GM18519 (cell line): ENCODE data around the gene LETMD1.
"Not testable (repeated sequence)": the region's sequence is repeated elsewhere in the genome, so short reads cannot be mapped to it uniquely, and the experiment has no call there.

Experiments used
- ATAC-seq: cut with Tn5 transposase; IDR thresholded peaks from one replicate; pipeline ENCODE4 v1.9.1; 2021; ENCODE audit warnings: mild to moderate bottlenecking, moderate library complexity; ENCODE audit not compliant: unreplicated experiment, low FRiP score

Gene LETMD1

GRCh38 chr12:51047655-51048540 lies at the start of gene LETMD1:
Gene LETMD1, plus strand, starts transcription at chr12:51048327. Its CDS starts 30 bp downstream, at chr12:51048357.
- ATAC-seq, result peak; percentile 86

- ATAC-seq, result no peak
Measured at GRCh38 chr12:50999093-50999492, 49.0 kb upstream of the LETMD1 start.

- no peak for ATAC-seq
Measured at GRCh38 chr12:51000245-51000644, 47.9 kb upstream of the LETMD1 start.

- ATAC-seq, result no peak
Measured at GRCh38 chr12:51001799-51002198, 46.3 kb upstream of the LETMD1 start.

DNA sequence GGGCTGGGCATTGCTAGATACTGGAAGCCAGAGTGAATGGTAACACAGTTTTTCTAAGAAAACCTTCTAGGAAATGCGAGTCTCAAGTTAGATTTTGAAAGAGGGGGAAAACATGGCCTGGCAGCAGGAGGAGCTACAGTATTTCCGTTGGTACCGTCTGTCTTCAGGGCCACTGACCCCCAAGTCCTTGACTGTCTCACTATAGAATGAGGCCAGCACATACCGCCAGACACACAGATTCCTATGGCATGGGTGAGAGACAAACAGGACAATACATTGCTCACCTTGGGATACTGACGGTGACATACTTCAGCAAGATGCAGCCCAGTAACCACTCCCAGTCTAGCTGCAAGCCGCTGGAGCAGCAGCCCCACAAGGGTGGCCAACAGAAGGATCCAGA lies 43.6 kb upstream of the LETMD1 start:
- ATAC-seq, result no peak

GRCh38 chr12:51005030-51005429 lies 43.1 kb upstream of the LETMD1 start:
- no peak for ATAC-seq

GRCh38 chr12:51005671-51006070 lies 42.5 kb upstream of the LETMD1 start:
- ATAC-seq, result no peak

GRCh38 chr12:51008329-51009055 lies 39.6 kb upstream of the LETMD1 start:
- no peak for ATAC-seq

- no peak for ATAC-seq
Measured at GRCh38 chr12:51009056-51009440, 39.1 kb upstream of the LETMD1 start.

DNA sequence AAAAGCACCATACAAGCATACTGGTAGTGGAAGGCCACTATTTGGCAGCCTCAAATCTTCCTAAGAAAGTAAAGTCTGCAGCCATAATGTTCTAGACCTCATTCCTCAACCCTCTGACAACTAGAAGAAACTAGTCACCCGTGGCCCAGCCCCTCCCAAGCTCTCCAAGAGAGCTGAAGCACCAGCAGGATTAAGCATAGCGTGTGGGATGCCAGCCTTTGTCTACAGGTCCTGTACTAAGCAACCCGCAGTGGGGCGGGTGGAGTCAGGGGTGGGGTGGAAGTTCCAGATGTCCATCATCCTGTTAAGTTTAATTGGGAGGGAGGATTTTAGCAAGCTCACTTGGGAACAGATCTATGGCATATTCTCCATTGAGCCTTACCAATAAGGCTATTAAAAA lies 36.2 kb upstream of the LETMD1 start:
- ATAC-seq, result no peak

DNA sequence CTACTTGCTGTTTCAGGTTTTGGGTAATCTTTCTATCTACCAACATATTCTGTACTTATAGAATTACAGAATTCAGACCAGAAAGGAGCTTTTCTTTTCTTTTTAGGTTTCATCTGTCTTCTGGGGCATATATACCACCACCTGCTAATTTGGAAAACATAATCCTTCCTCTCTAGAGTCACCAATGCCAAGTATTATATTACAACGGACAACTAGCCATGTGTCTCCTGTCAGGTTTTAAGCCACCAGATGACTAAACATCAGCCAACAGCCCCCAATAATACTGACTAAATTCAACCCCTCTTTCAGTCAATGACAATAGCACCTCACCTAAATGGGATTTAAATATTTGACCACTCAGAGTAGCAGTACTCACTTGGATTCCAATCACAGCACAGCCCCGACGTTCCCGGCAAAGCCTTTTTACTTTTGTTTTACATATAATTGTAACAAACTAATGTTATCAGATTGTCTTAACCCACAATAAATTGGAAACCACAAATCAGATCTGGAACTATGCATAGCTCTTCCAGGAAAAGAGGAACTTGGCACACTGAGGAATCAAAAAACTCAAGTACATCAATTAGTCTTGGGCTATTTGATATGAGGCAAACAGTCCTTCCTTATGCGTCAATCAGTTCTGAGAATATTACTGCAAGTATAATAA lies 35.4 kb upstream of the LETMD1 start:
- no peak for ATAC-seq

DNA sequence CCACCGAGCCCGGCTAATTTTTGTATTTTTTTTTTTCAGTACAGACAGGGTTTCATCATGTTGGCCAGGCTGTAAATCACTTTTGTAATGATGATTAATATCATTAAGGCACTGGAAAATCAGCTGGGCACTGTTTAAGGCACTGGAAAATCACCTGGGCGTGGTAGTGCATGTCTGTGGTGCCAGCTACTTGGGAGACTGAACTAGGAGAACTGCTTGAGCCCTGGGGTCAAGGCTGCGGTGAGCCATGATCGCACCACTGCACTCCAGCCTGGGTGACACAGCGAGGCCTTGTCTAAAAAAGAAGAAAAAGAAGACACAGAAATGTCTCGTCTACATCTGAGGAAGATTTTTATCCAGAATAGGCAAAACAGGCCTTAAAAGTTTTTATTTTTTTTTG lies 34.7 kb upstream of the LETMD1 start:
- ATAC-seq, result no peak

- not testable (repeated sequence) for ATAC-seq
Measured at GRCh38 chr12:51014467-51014866, 33.7 kb upstream of the LETMD1 start.

DNA sequence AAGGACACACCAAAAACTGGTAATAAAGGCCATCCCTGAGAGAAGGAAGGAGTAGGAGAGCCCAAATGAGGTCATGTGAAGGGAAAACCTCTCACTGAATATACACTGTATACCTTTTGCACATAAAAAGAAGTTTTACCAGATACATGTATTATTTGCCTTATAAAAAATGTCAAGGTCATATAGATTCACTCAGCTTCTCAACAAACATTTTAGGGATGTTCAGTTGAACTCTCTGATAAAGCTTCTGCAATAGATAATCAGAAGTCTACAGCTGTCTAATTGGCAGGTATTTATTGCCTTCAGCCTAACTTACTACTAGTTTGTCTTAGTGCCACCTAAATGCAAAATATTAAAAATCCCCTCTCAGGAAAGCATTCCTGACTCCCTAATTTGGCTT lies 30.7 kb upstream of the LETMD1 start:
- ATAC-seq, result no peak

DNA sequence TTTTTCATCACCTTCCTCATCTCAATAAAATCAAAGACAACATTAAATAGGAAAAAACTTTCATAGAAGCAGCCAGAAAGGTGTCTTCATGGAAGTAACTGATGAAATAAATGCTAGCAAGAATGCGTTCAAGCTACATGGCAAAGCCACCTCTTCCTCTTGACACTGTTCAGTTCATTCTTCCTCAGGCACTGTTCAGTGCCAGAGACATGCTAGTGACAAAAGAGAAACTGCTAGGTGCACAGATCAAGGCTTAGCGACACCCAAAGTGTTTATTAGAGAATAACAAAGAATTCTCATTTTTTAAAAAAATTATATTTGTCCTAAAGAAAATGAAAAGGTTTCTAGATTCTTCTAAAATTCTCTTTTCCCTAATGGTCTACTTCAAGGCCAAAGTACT lies 29.2 kb upstream of the LETMD1 start:
- ATAC-seq, result no peak

DNA sequence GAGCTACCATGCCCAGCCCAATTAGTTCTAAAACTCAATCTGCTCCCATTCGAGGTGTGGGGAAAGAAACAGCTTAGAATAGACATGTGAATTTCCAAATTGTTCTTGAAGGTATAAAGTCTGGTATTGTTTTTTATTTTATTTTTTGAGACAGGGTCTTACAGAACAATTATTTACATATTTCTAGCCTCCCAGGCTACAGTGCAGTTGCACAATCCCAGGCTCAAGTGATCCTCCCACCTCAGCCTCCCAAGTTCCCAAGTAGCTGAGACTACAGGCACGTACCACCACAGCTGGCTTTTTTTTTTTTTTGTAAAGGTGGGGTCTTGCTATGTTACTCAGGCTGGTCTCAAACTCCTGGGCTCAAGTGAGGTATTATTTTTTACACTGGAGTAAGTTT lies 28.2 kb upstream of the LETMD1 start:
- ATAC-seq, result no peak

GRCh38 chr12:51020448-51021182 lies 27.5 kb upstream of the LETMD1 start:
- ATAC-seq, result no peak

GRCh38 chr12:51021694-51022093 lies 26.4 kb upstream of the LETMD1 start:
- no peak for ATAC-seq

DNA sequence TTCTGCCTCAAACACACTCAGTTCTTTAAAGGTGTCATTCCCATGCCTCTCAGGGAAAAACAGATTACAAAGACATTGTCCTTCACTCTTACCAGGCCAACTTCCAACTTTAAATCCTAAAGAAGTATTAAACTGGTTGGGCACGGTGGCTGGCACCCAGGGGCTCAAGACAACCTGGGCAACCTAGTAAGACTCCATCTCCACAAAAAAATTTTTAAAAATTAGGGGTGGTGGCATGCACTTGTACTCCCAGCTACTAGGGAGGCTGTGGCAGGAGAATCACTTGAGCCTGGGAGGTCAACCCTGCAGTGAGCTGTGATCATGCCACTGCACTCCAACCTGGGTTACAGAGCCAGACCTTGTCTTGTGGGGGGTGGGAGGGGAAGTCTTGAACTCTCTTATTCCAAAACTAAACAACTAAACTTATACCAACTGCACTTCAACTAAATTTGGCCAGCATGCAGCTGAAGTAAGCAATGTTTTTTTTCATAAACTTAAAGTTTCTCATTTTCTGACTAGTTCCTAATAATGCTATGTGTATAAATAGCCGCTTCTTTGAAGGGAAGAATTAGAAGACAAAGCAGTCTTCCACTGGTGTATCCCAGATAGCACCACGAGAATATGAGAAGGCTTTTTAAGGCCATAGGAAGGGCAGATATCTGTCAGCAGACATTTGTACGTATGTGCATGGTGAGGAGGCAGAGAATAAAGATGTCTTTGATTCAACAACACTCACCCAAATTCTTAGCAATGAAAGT lies 24.3 kb upstream of the LETMD1 start:
- ATAC-seq, result no peak

GRCh38 chr12:51025338-51025835 lies 22.7 kb upstream of the LETMD1 start:
- no peak for ATAC-seq
